GM12872 (cell line): Measurements from ENCODE around the gene HOXD10.

Source experiments
- TF ChIP-seq, protein P1 (sequence below): IDR thresholded peaks from 3 replicates; pipeline ENCODE4 v1.5.1; 2011; ENCODE audit warnings: low read depth, mild to moderate bottlenecking, low read length, moderate library complexity; ENCODE audit not compliant: insufficient read depth

HOXD10 gene

DNA sequence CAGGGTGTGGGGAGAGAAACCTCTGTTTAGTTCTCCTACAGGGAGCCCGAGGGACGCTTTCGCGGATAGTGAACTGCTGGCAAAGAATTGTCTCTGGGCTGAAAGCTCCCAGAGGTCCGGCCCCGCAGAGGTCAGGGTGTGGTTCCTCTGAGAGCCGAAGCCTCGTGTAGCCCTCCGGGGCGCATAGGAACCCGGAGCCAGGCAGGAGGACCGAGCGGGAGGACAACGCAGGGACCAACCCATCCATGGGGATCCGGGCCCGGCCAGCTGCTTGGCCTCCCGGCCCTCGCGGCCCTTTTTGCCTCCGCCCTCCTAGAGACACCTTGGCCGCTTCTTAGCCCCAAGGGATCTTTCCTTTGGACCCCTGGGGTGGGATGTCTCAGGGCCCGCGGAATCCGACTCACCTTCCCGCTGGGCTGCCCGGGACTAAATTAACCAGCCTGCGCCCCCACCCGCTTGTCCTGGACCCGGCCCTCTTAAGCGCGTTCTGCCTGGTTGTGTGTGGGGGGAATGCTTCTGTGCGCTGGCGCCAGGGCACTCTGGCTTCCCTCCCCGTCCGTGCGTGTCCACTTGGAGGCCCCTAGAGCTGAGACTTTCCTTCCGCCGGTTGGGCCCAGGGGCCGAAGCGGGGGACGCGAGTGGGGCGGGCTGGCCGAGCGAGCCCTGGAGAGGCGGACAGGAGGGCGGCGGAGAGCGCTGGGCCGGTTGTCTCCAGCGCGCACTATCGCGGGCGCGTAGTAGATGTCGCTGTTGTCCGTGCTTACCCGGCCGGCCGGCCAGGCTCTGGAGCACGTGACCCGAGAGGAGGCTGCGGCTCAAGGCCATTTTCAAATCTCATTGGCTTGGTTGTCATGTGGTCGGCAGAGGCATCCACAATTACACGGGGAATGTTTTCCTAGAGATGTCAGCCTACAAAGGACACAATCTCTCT is at the start of gene HOXD10:
Gene HOXD10, plus strand, starts transcription at position 896 of the 931 bp plus-strand sequence. CDS start 56 bp downstream, outside the sequence.
- TF ChIP-seq, protein P1, sequence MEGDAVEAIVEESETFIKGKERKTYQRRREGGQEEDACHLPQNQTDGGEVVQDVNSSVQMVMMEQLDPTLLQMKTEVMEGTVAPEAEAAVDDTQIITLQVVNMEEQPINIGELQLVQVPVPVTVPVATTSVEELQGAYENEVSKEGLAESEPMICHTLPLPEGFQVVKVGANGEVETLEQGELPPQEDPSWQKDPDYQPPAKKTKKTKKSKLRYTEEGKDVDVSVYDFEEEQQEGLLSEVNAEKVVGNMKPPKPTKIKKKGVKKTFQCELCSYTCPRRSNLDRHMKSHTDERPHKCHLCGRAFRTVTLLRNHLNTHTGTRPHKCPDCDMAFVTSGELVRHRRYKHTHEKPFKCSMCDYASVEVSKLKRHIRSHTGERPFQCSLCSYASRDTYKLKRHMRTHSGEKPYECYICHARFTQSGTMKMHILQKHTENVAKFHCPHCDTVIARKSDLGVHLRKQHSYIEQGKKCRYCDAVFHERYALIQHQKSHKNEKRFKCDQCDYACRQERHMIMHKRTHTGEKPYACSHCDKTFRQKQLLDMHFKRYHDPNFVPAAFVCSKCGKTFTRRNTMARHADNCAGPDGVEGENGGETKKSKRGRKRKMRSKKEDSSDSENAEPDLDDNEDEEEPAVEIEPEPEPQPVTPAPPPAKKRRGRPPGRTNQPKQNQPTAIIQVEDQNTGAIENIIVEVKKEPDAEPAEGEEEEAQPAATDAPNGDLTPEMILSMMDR: no peak

DNA sequence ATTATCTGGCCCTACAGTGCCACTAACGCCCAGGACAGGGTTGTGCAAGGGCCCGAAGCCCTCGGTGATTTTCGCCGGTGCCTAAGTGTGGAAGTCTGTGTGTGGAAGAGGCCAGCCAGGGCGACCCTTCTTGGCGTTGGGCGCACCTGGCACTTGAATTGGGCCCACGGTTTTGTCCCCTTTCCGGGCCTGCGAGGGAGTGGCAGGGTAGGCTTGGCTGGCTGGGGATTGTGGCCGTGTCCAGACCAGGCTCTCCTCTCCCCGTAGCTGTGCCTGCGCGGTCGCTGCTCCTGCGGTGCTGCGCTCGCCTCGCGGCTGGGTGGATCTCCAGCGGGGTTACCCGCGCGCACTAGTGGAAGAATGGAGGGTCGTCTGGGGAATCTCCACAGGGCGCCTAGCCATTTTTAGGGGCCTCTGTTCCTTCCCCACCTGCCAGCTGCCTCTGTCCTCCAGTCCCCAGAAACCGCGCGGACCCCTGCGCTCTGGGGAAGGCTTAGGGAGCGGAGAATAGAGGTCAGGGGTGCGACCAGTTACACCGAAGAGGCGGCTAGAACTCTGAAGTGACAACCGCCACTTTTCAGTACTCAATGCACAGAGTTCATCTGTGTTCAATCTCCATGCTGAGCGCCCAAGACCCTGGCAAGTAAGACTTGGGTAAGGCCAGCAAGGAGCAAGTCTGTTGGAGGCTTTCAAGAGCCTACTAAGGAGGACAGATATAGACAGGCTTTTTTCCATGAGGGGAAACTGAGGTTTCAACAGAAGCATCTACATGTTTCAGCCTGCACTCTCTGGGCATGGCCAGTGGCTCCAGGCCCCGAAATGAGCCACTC is 48.8 kb upstream of the HOXD10 start:
- TF ChIP-seq, protein P1: no peak

DNA sequence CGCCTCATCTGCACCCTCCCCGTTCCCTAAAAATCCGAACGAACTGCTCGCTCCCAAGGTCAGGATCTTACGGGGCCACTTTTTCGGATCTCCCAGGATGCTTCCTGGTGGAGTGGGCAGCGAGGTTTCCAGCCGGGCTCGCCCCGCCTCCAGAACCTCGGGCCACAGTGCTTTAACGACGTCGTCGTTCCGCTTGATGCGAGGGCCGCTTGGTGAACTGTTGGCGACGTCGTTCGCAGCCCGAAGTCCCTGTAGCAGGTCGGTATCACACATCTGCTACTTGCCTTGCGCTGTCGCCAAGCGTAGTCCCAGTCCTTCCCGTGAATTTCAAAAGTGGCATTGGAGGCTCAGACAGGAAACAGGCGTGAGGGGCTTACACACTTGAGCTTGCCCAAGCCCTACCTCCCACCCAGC is 48.2 kb upstream of the HOXD10 start:
- TF ChIP-seq, protein P1: no peak

DNA sequence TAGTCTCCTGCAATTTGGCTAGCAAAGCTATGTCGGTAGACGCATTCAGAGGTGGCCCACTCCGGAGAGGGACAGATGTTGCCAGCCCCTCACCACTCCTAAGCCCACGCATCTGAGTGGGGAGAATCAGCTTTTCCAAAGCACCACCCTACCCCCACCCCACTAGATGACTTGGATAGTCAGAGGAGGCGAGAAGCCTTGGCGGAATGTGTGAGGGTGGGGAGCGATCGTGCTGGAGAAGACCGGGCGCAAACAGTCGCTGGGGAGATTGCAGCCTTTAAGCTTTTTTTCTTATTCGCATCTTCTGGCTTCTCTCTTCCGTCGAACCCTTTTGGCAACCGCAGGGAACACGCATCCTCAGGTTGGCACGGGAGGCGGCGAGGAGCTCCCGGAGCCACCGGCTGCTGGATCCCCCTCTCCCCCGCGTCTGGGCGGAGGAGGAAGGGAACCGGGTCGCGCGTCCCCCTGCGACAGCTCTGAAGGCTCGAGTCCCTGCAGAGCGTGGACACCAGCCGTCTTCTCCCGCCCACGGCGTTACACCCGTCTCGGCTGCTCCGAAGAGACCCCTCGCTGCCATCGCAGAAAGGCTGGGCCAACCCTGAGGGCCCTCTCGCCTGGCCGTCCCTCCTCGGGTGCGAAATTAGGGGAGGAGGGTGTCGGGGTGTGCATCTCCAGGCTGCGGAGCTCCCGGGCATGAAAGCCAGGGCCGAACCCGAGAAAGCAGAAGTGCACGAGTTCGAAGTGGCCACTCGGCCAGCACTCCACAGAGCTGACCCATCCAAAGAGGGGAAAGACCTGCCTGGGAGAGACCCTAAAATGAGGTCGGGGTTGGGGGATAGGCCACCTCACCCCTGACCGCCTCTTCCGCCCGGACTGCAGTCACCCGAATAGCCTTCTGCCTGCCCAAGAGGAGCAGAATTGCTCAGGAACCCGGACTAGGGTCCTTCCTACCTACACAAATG is 45.0 kb upstream of the HOXD10 start:
- TF ChIP-seq, protein P1: no peak

DNA sequence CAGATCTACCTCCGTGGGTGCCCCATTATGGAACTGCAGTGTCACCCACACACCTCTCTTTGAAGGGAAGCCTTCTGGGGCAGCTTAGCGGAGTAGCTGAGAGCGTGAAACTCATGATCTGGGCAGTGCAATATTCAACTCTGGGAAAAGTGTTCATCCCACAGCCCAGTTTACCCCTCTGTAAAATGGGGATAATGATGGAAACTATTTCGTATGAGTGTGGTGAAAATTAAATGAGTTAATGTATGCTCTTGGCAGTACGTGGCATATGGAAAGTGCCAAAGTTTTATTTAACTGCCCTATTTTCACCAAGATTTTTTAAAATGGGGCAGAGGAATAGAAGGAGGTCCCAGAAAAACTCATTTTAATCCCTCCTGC is 44.3 kb upstream of the HOXD10 start:
- TF ChIP-seq, protein P1: no peak

DNA sequence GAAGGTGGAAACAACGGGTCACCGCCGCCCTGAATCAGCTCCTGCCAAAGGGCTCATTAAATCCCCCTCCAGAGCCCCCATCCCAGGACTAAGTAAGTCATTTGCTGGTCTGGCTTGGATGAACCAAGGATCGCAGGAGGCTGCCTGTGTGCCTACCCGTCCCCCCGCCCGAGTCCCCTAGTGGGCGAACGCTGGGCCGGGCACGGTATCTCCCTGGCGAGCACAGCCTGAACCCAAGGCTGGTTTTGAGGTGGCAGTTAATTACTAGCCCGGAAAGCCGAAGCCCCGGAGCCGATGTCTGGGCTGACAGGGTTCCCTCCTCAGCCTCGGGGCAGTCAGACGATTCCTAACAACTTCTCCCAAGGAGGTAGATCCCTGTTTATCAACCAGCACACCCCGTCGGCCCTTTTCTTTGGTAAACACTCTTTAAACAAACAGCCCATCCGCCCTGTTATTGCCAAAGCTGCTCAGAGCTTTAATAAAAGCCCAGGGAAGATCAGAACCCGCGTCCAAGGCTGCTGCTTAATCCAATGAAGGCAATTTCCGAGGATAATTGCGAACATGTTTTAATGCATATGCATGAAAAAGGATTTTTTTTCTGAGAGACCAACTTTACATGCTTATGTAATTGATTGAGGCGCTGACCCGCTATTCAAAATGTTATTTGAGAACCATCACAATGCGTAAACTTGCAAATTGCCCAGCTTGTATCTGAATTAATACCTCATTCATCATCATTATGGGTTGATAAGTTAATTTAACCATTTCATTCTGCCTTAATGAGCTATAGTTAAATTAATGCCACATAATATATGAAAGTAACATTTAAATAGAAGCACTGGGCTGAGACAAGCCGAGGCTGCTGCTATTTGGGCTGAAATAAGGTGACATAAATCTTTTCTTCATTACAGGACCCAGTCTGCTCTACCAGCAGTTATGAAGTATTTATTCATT is 43.4 kb upstream of the HOXD10 start:
- TF ChIP-seq, protein P1: no peak
